Astrocyte of the cerebellum (primary cell): Measurements from ENCODE around the gene CXCR6.

Experiments used
- DNase-seq: peaks from one replicate; pipeline ENCODE4 v3.0.0-alpha.2; 2011; ENCODE audit warnings: low read depth
- H3K4me3 ChIP-seq: 2 replicates; pipeline ENCODE4 v1.5.1; 2011; ENCODE audit warnings: mild to moderate bottlenecking, low read depth, low read length, moderate library complexity
- CTCF ChIP-seq: IDR thresholded peaks from 2 replicates; pipeline ENCODE4 v1.5.1; 2012; ENCODE audit warnings: low read length, low read depth, moderate library complexity, mild to moderate bottlenecking; ENCODE audit errors: missing control alignments
- in situ Hi-C: cut with HindIII; loops from 2 replicates; pipeline ENCODE4 v1.10.0; 2017; ENCODE audit warnings: low sequenced_read_pairs

Gene CXCR6

DNA sequence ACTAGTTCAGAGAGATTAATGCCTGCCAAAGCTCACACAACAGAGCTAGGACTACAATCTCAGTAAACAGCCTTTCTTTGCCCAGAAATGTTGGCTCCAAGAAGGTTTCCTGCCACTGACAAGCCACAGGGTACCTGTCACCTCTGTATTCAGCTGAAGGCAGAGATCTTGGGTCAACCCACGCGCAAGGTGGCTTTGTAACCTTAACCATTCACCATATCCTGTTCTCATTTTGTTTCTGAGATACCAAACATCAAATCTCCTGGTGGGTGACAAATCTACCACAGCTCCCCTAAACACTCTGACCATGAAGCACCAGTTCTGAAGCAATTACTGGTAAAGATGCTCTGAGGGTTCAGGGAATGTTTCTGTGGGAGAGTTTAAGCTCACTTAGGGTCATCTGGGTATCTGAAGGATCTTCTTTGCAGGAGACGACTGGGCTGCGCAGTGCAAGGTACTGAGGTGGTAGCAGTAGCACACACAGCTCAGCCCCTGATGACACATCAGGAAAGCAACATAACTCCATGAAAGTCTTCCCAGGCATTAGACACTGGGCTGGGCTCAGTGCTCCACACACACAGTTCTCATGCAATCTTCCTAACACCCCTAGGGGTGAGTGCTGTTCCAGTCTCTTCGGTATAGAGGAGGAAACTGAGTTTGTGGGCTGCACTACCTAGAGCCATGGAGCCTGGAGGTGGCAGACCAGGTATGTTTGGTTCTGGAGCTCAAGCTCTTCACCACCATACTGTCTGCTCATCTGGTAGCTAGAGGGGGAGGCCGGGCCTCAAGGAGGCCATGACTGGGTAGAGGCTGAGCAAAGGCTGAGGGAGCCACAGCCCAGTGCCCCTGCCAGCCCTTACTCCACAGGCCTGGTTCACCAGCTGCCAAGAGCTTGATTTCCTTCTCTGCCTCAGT lies 7.7 kb downstream of the CXCR6 start:
- no peak for TF ChIP-seq CTCF
- in situ Hi-C loops = no loop called here
- H3K4me3 ChIP-seq = no peak overlapping the region
- no peak for DNase-seq

GRCh38 chr3:45951946-45952345 lies 8.7 kb downstream of the CXCR6 start:
- H3K4me3 ChIP-seq = no peak overlapping the region
- no peak for TF ChIP-seq CTCF
- DNase-seq = no peak
- in situ Hi-C loops = no loop called here

- DNase-seq = no peak
- TF ChIP-seq CTCF = no peak
- H3K4me3 ChIP-seq = no peak overlapping the region
- in situ Hi-C loops = no loop called here
Observed at GRCh38 chr3:45952456-45952855, 9.2 kb downstream of the CXCR6 start.

DNA sequence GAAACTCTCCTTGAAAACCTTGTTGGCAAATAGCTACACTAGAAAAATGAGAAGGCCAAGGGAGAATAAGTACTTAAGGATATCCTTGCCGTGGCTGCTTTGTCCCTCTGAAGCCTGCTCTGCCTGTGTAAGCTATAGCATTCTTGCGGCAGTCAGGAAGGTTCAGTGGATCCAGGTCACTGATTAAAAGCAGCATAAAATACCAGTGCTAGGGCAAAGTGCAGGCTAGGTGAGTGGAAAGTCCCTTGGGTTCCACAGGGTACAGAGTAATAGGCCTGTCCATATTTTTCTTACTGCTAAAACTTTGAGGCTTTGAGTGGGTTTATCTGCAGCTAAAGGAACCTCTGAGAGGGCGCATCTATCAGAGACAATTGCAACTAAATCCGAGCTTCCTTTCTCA lies 10.3 kb downstream of the CXCR6 start:
- TF ChIP-seq CTCF = no peak

GRCh38 chr3:45954306-45954705 lies 11.0 kb downstream of the CXCR6 start:
- no peak for TF ChIP-seq CTCF
- no peak overlapping the region for H3K4me3 ChIP-seq
- in situ Hi-C loops = no loop called here
- DNase-seq = no peak

More for the DNA sequence above, 10.3 kb downstream of the CXCR6 start:
- no peak overlapping the region for H3K4me3 ChIP-seq
- no peak for DNase-seq
- in situ Hi-C loops = no loop called here

- DNase-seq = no peak
- in situ Hi-C loops = no loop called here
- no peak overlapping the region for H3K4me3 ChIP-seq
- no peak for TF ChIP-seq CTCF
Observed at GRCh38 chr3:45955017-45955647, 11.9 kb downstream of the CXCR6 start.
